A549 (cell line): ENCODE data around the gene TMOD4.

Experiments
- CTCF ChIP-seq: fragments of >200 bp; sonication (Bioruptor Twin); formaldehyde crosslinking; IDR thresholded peaks from 3 replicates; pipeline ENCODE4 v1.5.1; 2016
- PBX3 ChIP-seq: IDR thresholded peaks from 2 replicates; pipeline ENCODE4 v1.6.1; 2012
- RAD21 ChIP-seq, 2 experiments: fragments of >200 bp in 1 of 2; sonication (Bioruptor Twin) in 1 of 2; formaldehyde crosslinking in 1 of 2; IDR thresholded peaks in 1 of 2; conservative IDR thresholded peaks in 1 of 2; 2 replicates in 1 of 2; 3 replicates in 1 of 2; pipeline ENCODE4 v1.6.1; 2012 to 2018; ENCODE audit warnings: inconsistent platforms in 1 of 2
- RCOR1 ChIP-seq: fragments of 150-350 bp; IDR thresholded peaks from 2 replicates; pipeline ENCODE4 v1.6.1; 2014; ENCODE audit warnings: antibody characterized with exemption, low read length, low read depth
- REST ChIP-seq: fragments of 200-600 bp; sonication (generic); IDR thresholded peaks from 2 replicates; pipeline ENCODE4 v1.6.1; 2016; ENCODE audit warnings: antibody characterized with exemption, mild to moderate bottlenecking, moderate library complexity
- TP53 ChIP-seq: fragments of 250-450 bp; sonication (Bioruptor Pico); IDR thresholded peaks from 2 replicates; pipeline ENCODE4 v1.5.0; 2021; ENCODE audit warnings: mild to moderate bottlenecking, moderate library complexity

GRCh38 chr1:151157067-151157531 lies 18.7 kb downstream of the TMOD4 start:
- TF ChIP-seq CTCF = no peak
- TF ChIP-seq REST = no peak
- TF ChIP-seq RCOR1 = no peak
- no peak for TF ChIP-seq RAD21 (conservative IDR thresholded peaks at IDR 0.05 in 1 of 2, IDR thresholded peaks at IDR 0.05 in 1 of 2)
- TF ChIP-seq PBX3 = no peak
- no peak for TF ChIP-seq TP53
